ENCODE results near the gene CIDEC. TPM values are rescaled to one million over a fixed set of nuclear protein-coding genes. Genes with fewer than 3 reads are reported as not detected.
"Not testable (repeated sequence)": the region's sequence is repeated elsewhere in the genome, so short reads cannot be mapped to it uniquely, and the experiment has no call there.

Gene CIDEC
- total and polyA plus RNA-seq, 8 donors, result 0.18 to 0.68 (median 0.27) TPM; not detected in 4

- intact Hi-C loops (cut with DNase I), result no loop called here
- Histone ChIP-seq H3K4me3 (no peak overlapping the region), H3K27me3 (no peaks in the 10 kb centered on the region), H3K27ac (no peak overlapping the region), H3K9me3 (no peaks in the 10 kb centered on the region), H3K36me3 (no peaks in the 10 kb centered on the region), H3K4me1 (no peaks in the 10 kb centered on the region)
- no peak for TF ChIP-seq CTCF (IDR thresholded peaks at IDR 0.05)
- ATAC-seq, result no peak
- no peak for DNase-seq
These were observed 1.4 kb downstream of the CIDEC start for GRCh38 chr3:9878700-9879099.

- no peak overlapping the region for H3K27ac ChIP-seq
- no peak for TF ChIP-seq CTCF (IDR thresholded peaks at IDR 0.05)
- no peaks in the 10 kb centered on the region for H3K36me3 ChIP-seq
- H3K4me3 ChIP-seq, result no peak overlapping the region
- intact Hi-C loops (cut with DNase I), result no loop called here
- DNase-seq (no peak), ATAC-seq (no peak)
- H3K9me3 ChIP-seq, result no peaks in the 10 kb centered on the region
- H3K27me3 ChIP-seq, result no peaks in the 10 kb centered on the region
- no peaks in the 10 kb centered on the region for H3K4me1 ChIP-seq
These were observed 3.1 kb downstream of the CIDEC start for GRCh38 chr3:9876991-9877390.

DNA sequence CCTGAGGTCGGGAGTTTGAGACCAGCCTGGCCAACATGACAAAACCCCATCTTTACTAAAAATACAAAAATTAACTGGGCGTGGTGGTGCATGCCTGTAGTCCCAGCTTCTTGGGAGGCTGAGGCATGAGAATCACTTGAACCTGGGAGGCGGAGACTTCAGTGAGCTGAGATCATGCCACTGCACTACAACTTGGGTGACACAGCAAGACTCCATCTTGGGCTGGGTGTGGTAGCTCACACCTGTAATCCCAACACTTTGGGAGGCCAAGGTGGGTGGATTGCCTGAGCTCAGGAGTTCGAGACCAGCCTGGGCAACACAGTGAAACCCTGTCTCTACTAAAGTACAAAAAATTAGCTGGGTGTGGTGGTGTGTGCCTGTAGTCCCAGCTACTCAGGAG lies 3.8 kb downstream of the CIDEC start:
- DNase-seq; H3K27ac ChIP-seq; H3K27me3 ChIP-seq; H3K36me3 ChIP-seq; H3K9me3 ChIP-seq; intact Hi-C loops (cut with DNase I); H3K4me1 ChIP-seq; ATAC-seq; H3K4me3 ChIP-seq: not testable (repeated sequence)

GRCh38 chr3:9875448-9875847 lies 4.6 kb downstream of the CIDEC start:
- Histone ChIP-seq H3K36me3 (no peaks in the 10 kb centered on the region), H3K9me3 (no peaks in the 10 kb centered on the region), H3K4me1 (no peaks in the 10 kb centered on the region), H3K4me3 (no peak overlapping the region), H3K27ac (no peak overlapping the region), H3K27me3 (no peaks in the 10 kb centered on the region)
- DNase-seq, result no peak
- no peak for ATAC-seq
- intact Hi-C loops (cut with DNase I), result no loop called here
- no peak for TF ChIP-seq CTCF (IDR thresholded peaks at IDR 0.05)

GRCh38 chr3:9872067-9872466 lies 8.0 kb downstream of the CIDEC start:
- H3K27me3 ChIP-seq; H3K4me1 ChIP-seq; H3K9me3 ChIP-seq; ATAC-seq; H3K4me3 ChIP-seq; intact Hi-C loops (cut with DNase I); H3K27ac ChIP-seq; H3K36me3 ChIP-seq; DNase-seq: not testable (repeated sequence)

DNA sequence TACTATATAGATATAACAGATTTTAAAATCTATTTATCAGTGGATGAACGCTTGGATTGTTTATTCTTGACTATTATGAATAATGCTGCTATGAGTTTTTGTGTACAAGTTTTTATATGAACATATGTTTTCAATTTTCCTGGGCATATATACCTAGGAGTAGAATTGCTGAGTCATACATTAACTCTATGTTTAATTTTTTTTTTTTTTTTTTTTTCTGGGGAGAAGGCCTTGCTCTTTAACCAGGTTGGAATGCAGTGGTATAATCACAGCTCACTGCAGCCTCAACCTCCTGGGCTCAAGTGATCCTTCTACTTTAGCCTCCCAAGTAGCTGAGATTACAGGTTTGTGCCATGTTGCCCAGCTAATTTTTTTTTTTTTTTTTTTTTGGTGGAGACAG lies 9.1 kb downstream of the CIDEC start:
- H3K4me3 ChIP-seq, result no peak overlapping the region
- peaks cover 0 to 6% of the 10 kb centered on the region in 2 donors for H3K4me1 ChIP-seq
- no peak for DNase-seq
- no peaks in the 10 kb centered on the region for H3K9me3 ChIP-seq
- no peaks in the 10 kb centered on the region for H3K36me3 ChIP-seq
- TF ChIP-seq CTCF (IDR thresholded peaks at IDR 0.05), result no peak
- no peaks in the 10 kb centered on the region for H3K27me3 ChIP-seq
- H3K27ac ChIP-seq, result no peak overlapping the region
- no peak for ATAC-seq
- intact Hi-C loops (cut with DNase I), result no loop called here
